Eye (tissue), 1 donor: ENCODE data around the gene MEDAG.

ENCODE experiments used
- DNase-seq: peaks from one replicate; pipeline ENCODE4 v3.0.0-alpha.2; 2015

The MEDAG gene

DNA sequence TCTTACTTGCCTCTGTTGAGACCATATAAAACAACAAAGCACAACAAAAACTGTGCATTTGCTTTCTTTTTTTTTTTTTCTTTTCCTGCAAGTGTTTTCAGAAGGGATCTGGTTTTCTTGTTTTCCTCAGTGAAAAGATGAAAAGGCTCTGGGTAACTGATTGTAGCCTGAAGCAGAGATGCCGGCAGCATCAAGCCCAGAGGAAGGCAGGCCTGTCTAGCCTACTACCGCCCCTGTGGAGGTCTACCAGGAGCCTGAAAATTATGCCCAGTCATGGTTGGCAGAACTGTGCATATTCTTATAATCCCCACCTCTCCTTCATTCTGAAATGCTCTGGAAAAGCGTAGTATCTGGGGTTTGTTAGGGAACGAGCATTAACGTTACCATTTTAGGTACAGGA, 32.6 kb upstream of the MEDAG start:
- no peak for DNase-seq

DNA sequence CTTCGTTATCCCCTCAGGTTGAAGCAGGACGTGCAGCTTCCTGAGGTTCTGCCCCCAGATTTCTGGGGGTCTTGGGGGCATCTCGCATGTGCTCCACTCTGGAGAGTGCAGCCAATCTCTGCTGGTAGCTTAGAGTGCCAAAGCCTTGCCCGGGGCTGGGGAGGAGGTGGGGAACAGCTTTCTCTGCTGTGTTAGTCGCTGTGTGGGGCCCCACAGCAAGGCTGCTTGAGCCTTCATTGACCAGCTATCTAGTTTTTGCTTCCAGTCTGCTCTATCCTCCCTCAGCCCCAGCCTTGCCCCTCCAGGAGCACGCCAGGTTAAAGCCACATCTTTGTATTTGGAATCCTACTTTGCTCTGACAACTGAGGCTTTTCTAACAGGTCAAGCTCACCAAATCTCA, 32.0 kb upstream of the MEDAG start:
- no peak for DNase-seq

DNA sequence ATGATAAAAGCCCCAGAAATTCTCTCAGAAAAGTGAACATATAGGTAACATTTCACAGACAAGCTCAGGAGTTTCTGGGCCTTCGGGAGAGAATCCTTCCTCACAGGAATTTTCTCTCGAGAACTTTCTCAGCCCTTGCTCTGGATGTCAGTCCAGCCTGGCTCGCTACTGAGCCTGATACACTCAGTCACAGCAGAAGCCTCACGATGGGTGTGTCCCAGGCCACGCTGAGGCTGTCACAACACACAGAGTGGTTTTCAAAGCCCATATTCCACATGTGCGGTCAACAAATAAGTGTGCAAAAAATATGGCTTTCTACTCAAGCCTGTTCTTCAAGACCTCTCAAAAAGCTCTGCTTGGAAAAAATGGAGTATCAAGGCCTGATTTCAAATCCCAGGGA, 31.5 kb upstream of the MEDAG start:
- DNase-seq, result no peak

DNA sequence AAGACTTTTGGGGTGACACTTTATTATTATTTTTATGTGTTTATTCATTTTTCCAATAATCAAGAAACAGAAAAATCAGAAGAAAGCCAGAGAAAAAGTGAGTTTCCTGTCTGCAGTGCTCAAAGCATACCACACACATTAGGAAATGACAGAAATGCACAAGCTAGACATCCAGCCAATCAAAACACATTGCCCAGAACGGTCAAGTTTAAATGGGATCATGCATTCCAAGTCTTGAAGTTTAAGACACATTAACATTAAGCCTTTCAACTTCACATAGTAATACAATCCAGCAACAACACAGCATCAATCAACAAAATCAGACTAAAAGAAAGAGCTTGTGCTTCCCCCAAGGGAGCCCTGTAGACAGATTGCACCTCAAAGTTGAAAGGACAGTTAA, 28.7 kb upstream of the MEDAG start:
- no peak for DNase-seq

DNA sequence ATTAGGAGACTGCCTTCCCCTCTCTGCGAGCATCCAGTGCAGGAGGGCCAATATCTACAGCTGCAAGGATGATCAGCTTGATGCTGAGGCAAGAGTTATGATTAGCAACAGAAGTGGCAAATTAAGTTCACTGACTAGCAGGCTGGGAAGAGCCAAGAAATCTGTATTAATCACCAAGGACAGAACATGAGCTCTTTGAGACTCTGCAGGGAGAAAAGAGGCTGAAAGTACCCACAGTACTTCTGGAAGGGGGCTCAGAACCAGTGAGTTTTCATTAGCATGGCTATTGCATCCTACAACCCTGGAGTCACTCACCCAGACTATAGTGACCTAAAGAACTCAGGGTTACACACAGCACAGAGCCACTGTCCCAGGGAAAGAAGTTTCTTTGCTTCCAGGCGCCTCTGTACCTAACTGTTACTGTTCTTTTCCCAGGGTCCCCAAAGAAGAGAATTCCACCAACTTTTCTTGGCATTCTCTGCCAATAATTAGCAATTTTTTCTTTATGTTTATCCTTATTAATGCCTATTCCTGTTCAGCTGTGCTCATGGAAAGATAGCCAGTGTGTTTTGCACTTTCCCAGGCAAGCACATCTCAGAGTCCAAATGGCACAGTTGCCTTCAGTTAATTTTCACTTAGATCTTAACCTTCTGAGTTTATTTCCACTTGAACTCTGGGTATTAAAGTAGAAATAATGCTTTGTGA, 25.8 kb upstream of the MEDAG start:
- DNase-seq, result no peak

DNA sequence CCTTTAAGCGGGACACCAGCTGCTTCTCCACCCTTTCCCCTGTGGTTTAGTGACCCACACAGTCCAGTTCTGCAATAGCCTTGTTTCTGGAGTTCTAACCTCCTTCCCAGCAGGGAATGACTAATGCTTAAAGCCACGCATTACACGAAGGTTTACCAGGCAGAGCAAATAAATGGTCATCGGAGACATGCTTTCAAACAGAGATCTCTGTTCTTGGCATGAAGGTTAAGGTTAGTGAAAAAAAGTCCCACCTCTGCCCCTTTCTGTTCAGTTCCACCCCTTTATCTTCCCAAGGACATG, 25.3 kb upstream of the MEDAG start:
- no peak for DNase-seq

DNA sequence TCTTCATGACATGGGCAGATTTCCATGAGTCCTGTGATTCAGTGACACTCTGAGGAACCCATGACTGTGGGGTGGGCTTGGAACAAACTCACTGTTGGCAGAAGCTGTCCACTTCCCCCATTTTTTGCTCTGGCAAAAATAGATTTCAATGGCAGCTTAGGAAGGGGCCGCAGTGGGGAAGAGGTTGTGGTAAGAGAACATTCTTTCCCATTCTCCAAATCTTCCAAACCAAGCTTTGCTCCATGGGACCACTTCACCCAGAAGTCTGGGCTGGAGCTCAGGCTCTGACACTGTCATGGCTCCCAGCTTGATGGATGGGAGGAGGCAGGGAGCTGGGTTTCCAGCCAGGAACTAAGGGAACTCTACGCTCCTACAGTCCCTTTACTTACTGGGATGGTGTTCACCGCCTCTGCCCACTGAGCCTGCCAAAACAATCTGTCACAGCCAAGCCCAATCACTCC, 24.9 kb upstream of the MEDAG start:
- DNase-seq, result no peak

DNA sequence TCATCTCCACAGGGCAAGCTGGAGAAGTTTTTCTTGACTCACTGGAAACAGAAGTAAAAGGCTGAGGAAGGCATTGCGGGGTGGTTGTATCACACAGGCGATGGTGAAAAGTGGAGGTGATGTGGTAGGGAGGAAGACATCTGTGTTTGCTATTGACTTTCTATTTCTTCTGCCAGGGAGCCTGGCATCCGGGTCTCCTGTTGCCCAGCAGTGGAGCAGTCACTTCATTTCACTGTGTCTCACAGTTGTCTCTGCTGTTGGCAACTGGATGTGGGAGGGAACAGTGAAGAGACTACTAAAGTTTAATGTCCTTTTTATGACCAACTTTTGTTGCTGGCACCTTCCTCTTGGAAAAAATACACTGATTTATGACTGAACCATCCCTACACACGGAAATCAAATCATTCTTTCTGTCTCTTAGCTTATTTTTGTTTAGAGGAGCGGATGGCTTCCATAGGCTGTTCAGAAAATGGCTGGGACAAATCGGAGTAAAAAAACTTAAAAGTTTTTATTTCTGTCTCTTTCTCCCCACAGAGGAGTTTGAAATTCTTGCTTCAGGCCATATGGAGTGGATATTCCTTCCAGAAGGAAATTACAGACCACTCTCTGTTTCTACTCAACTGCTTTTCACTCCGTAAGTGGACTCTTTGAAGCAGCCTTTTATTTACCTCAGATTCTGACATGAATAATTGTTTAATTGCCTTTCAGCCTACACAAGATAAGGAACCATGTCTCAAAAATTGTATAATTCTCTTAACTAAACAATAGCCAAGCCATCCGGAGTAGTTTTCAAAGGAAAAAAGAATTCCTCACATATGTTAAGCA, 23.8 kb upstream of the MEDAG start:
- no peak for DNase-seq

DNA sequence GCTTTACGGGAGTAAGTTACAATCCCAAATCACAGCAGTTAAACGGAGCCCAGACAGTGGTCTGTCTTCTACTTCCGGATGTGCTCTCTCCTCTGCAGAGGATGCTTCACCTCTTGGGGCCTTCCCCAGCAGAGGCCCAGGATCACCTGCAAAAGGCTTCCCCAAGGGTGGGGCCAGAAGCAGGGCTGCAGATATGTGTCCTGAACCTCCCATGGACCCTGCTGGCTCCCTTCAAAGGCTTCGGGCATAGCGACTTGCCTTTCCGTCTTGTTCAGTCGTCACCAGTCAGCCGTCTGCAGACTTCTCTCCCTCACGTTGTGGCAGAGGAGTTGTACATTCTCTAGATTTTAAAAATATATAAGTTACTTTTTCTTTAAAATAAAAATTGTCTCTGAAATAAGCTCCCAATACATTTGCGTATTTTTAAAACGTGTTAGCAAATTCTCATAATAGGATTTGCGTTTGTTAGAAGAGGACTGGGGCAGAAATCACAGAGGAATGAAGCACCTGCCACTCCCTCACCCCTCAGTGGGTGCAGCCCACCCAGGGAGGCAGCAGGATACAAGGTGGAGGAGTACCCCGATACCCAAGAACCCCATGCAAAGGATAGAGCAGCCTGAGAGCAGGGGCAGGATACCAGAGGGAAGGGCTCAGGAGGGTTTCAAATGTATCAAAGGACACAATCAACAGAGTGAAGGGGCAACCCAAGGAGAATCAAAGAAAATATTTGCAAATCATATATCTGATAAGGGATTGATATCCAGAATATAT, 22.9 kb upstream of the MEDAG start:
- DNase-seq, result no peak

DNA sequence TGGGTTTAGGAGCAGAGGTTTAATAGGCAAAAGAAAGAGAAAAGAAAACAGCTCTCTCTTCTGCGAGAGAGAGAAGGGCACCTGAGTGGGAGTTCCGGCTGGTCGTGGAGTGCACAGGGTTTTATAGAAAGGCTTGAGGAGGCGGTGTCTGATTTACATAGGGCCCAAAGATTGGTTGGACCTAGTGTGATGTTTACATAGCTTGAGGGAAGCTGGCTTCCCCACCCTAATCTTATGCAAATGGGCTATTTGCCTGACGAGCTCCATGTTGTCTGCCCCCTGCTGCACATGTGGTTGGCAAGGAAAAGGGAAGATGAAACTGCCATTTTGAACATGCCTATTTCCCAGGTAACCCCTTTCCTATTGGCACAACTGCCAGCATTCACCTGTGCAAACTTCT, 21.5 kb upstream of the MEDAG start:
- DNase-seq, result no peak

DNA sequence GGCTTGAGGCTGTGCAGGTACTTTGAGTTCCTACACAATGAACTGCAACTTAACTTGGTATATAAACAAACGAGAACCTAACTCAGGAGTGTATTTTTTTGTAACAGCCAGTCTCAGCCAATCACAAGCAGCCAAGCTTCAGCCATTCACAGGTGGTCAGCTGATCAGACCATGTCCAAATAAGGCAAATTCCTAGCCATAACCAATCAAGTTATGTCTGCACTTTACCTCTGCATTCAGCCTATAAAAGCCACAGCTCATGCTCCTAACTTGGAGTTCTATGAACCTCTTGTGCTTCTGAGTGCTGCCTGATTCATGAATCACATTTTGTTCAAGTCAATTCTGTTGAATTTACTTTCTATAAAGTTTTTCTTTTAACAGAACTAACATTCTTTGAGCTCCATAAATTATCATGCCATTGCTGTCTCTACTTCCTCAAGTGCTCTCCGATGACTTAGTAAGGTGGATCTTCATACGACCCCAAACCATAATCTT, 16.8 kb upstream of the MEDAG start:
- DNase-seq, result no peak

DNA sequence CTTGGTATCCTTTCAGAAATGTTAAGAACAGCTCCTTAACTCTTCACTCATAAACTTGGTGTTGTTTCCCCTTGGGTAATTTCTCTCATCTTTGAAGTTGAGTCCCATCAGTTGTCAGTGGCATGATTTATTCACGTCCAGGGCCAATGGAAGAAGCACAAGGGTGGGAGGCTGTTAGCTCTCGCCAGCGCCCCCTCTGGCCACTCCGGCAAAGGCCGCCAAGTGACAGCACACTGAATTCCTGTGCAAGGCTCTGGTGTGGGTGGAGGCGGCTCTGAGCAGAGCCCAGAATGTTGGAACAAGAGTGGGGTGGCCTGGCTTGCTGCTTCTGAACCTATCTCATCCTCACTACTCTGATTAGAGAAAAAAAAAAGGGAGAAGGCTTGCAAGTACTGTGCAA, 13.1 kb upstream of the MEDAG start:
- no peak for DNase-seq

DNA sequence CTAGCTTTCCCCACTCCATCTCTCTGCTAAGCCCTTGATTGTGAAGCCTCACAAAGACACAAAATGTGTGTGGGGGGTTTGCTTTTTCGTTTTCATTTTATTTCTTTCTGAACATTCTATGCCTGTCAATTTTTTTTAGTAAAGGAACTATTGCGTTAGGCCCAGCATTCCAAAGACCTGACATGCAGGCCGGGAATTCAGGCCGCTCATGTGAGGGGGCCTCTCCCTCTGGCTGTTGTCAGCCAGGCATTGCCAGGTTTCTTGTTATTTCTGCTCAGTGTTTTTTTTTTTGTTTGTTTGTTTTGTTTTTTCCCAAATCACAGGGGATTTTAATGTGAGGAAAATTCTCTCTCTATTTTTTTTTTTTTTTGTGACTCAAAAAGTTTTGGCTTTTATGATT, 10.3 kb upstream of the MEDAG start:
- DNase-seq, result peak; percentile 59

DNA sequence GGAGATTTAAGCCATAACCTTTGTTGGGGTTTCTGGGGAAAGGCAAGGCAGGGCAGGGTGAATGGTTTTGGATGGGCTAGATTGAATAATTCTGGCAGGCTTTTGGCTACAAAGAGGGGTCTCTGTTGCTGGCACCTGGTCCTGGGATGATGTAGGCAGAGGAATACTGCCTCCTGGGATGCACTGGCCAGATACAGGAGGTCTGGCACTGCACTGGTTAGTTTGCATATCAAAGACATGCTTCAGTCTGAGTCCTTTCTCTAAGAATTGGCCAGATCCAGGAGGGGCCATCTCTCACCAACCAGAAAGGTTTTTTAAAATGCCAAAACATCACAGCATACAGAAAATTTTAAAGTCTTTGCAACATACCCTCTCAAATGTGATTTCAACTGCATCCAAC, 8.0 kb upstream of the MEDAG start:
- no peak for DNase-seq

DNA sequence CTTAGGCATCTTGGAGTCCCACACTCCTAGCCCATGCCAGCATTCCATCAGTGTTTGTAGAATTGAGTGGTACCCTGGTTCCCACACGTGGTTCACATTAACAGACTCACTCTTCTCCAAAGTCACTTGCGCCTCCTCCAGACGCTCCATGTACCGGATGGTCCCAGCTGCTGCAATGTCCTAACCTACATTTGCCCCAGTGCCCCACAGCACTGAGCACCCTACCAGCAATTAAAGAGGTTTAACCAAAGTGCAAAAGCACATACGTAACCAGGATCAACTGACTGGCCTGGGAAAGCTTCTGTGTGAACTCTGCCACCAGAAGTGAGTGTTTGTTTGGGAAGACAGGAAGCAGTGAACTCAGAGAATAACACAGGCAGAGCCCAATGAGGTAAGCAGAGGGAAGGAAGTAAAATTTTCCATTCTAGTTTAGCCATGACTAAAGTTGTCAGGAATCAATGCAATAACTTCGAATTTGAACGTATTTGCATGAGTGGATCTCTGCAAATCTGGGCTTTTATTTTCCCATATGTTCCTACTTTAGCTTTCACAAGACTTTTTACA, 7.3 kb upstream of the MEDAG start:
- peak; percentile 56 for DNase-seq

DNA sequence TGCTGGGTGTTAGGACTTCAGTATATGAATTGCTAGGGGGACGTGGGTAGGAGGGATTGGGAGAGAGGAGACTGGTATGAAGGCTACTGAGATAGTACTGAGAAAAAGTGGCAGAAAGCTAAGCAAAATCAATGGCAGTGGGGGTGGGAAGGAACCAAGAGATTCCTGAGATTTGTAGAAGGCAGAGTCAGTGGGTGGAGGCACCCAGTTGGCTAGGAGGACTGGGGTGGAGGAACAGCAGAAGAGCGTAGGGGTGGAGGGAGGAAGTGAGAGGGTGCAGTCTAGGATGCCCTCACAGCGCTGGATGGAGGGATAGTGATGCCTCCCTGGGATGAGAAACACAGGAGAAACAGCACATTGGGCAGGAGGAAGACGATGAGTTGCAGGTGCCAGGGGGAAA, 5.6 kb upstream of the MEDAG start:
- no peak for DNase-seq

DNA sequence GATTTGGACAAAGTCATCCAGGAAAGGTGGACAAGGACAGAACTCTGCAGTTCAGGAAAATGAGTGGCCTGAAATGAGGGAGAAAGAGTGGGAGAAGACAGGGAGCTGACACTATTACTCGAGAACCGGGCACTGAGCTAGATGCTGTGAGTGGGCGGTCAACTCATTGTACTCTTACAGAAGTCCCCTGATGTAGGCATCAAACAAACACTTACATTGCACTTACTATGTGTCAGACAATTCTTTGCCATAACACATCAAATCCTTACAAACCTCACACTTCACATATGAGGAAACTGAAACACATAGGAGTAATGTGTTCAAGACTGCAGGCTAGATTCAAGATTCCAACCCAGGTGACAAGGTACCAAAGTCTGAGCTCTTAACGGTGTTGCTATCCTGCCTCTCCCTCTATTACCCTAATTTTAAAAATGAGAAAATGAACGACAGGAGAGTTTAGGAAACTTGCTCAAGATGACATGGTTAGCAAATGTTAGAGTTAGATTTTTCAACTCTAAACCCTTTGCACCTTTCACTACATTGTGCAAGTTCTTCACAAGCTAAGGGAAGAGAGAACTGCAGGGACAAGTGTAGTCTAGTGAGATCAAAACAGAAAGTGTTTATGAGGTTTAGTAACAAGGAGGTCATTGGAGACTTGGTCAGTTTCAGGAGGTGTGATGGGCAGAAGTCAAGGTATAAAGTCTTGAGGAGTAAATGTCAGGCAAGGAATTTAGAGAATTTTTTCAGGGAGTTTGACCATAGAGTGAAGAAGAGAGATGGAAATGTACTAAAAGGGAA, 4.9 kb upstream of the MEDAG start:
- no peak for DNase-seq

DNA sequence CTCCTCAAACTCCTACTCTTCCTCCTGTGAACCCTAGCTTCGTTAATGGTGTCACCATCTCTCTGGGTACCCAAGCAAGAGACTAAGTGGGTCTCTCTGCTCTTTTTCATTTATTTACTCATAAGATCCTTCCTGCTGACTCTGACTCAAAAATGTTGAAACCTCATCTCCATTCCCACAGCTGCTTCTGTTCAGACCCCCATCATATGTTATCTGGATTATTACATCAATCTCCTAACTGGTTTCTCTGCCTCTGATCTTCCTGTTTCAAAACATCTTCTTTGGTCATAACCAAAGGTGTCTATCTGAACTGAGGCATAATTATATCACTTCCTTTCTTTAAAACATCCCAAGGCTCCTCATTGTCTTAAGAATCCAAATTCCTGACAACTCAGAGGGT, 2.0 kb upstream of the MEDAG start:
- no peak for DNase-seq

DNA sequence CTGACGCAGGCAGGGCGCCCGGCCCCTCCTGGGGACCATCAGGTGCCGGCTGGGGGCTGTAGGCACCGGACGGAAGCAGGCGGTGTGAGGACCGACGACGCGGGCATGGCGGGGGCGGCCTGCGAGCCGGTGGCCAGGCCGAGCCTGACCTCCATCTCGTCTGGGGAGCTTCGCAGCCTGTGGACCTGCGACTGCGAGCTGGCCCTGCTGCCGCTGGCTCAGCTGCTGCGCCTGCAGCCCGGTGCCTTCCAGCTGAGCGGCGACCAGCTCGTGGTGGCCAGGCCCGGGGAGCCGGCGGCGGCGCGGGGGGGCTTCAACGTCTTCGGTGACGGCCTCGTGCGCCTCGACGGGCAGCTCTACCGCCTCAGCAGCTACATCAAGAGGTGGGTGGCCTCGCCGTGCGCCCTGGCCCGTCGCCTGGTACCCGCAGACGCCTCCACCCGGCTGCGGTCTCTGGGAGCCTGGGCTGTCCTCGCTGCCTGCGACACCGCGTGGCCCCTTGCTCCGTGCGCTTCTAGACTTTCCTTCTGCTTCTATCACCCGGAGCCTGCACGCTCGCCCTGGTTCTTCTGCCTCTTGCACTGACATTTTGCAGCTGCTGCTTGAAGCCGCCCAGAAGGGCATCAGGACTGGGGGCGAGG, 460 bp downstream of the MEDAG start:
- peak; percentile 73 for DNase-seq

DNA sequence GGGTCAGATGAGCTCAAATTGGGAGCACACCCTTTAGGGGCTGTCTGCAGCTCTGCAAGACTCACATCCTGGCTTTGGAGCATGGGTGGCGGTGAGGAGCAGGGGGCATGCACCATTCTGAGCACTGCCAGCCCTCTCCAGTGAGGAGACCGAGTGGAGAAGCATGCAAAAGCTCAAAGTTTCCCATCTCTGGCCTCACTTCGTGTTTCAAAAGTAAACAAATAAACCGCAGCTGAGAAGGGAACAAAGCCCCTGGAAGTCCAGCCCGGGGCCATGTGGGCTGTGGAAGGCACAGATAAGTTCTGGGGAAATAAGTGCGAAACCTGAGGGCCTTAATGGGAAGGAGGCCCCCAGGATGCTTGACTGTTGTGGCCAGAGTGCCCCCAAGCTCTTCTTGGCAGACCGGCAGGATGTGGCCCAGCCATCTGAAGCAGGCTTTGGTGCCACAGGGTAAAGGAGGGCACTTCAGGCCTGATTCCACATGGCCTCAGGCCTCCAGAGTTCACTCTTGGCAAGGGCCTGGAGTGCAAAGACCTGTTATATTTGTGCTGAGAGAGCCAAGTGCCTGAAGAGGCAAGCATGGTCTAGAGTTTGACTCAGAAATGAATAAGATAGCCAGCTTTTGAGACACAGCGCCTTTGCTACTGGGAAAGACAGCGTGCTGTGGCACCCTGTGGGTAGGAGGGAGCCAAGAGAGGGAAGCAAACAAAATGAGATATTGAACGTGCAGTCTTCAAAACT, 1.2 kb downstream of the MEDAG start:
- DNase-seq, result no peak

DNA sequence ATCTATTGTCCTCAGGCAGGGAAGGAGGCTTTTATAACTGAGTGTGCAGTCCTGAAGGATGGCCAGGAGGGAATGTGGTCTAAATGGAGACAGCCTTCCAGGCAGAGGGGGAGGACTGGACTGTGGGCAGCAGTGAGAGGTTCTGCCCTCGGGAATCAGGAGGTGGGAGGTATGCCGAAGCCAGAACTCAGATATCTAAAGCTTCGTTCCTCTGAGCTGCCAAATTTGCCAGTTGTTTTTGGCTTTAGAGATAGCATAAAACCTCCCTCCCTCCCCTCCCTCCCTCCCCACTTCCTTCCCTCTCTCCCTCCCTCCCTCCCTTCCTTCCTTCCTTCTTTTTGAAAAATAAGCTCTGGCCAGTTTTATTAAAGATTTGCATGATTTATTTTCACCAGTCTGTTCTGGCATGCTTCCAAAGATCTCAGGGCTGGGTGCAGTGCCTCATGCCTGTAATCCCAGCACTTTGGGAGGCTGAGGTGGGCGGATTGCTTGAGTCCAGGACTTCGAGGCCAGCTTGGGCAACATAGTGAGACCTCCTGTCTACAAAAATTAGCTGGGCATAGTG, 2.4 kb downstream of the MEDAG start:
- DNase-seq, result peak; percentile 46
